Stomach (tissue), 4 donors: ENCODE results near the gene MAPKAPK3.

Experiments
- EP300 ChIP-seq: sonication (generic); formaldehyde crosslinking; IDR thresholded peaks from one replicate; pipeline ENCODE4 v1.6.1; 2017; ENCODE audit warnings: antibody characterized with exemption
- POLR2A ChIP-seq, 4 donors: fragments of 450-650 bp; IDR thresholded peaks; one replicate each; pipeline ENCODE4 v1.6.1; 2016; ENCODE audit warnings: antibody characterized with exemption in 4 of 4, control low read depth in 2 of 4, mild to moderate bottlenecking in 1 of 4, moderate library complexity in 1 of 4
- TF ChIP-seq, protein P1 (sequence below), 7 experiments: fragments of 450-650 bp in 4 of 7; fragments of 200-600 bp in 3 of 7; sonication (generic) in 3 of 7; IDR thresholded peaks; one replicate each; pipeline ENCODE4 v1.5.1; 2016 to 2019; ENCODE audit warnings: antibody characterized with exemption in 7 of 7, control low read depth in 2 of 7, mild to moderate bottlenecking in 1 of 7

DNA sequence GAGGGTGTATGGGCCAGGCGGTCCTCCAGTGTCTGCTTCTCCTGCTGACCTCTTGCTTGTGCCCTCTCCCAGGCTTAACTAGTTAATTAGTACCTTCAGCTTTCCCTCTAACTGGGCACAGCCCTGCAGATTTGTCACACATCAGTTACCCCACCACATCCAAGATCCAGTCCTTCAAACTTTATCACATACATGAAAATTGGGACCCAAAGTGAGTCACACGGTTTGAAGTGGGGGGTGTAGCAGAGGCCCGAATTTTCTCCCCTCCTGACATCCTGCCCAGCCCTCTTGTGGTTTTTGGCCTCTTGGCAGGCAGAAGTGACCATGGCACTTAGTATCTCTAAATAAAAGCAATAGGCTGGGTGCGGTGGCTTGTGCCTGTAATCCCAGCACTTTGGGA lies 3.9 kb downstream of the MAPKAPK3 start:
- TF ChIP-seq, protein P1, sequence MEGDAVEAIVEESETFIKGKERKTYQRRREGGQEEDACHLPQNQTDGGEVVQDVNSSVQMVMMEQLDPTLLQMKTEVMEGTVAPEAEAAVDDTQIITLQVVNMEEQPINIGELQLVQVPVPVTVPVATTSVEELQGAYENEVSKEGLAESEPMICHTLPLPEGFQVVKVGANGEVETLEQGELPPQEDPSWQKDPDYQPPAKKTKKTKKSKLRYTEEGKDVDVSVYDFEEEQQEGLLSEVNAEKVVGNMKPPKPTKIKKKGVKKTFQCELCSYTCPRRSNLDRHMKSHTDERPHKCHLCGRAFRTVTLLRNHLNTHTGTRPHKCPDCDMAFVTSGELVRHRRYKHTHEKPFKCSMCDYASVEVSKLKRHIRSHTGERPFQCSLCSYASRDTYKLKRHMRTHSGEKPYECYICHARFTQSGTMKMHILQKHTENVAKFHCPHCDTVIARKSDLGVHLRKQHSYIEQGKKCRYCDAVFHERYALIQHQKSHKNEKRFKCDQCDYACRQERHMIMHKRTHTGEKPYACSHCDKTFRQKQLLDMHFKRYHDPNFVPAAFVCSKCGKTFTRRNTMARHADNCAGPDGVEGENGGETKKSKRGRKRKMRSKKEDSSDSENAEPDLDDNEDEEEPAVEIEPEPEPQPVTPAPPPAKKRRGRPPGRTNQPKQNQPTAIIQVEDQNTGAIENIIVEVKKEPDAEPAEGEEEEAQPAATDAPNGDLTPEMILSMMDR (IDR thresholded peaks at IDR 0.05) = no peak
- TF ChIP-seq EP300 (no peak), POLR2A (IDR thresholded peaks at IDR 0.05) (no peak)
